Stomach (tissue), 9 donors: Measurements from ENCODE around the gene ATP8B2. TPM values are rescaled to one million over a fixed set of nuclear protein-coding genes. Genes with fewer than 3 reads are reported as not detected.
"Not testable (repeated sequence)": the region's sequence is repeated elsewhere in the genome, so short reads cannot be mapped to it uniquely, and the experiment has no call there.

ENCODE experiments used
- DNase-seq, 2 donors: peaks; one replicate each; pipeline versions ENCODE4 v3.0.0 to v3.0.0-alpha.2; 2013 to 2019
- H3K27ac ChIP-seq, 5 donors: fragments of 200-600 bp in 4 of 5; sonication (generic) in 4 of 5; one replicate each; pipeline ENCODE4 v1.5.1; 2013 to 2019; ENCODE audit warnings: mild to moderate bottlenecking in 1 of 5, moderate library complexity in 1 of 5
- H3K27me3 ChIP-seq, 3 donors: fragments of 200-600 bp; sonication (generic); one replicate each; pipeline ENCODE4 v1.5.1; 2017 to 2019; ENCODE audit warnings: mixed run types in 1 of 3
- H3K36me3 ChIP-seq, 4 donors: fragments of 200-600 bp; sonication (generic); 1 replicate in 3 of 4; 2 replicates in 1 of 4; pipeline ENCODE4 v1.5.1; 2016 to 2019
- H3K4me1 ChIP-seq, 4 donors: fragments of 200-600 bp; sonication (generic); one replicate each; pipeline ENCODE4 v1.5.1; 2016 to 2019
- H3K4me3 ChIP-seq, 4 donors: fragments of 200-600 bp; sonication (generic) in 3 of 4; one replicate each; pipeline ENCODE4 v1.5.1; 2016 to 2019; ENCODE audit warnings: mild to moderate bottlenecking in 1 of 4
- H3K9me3 ChIP-seq, 4 donors: fragments of 200-600 bp; sonication (generic); one replicate each; pipeline ENCODE4 v1.5.1; 2016 to 2019
- EP300 ChIP-seq: sonication (generic); formaldehyde crosslinking; IDR thresholded peaks from one replicate; pipeline ENCODE4 v1.6.1; 2017; ENCODE audit warnings: antibody characterized with exemption
- POLR2A ChIP-seq, 4 donors: fragments of 450-650 bp; IDR thresholded peaks; one replicate each; pipeline ENCODE4 v1.6.1; 2016; ENCODE audit warnings: antibody characterized with exemption in 4 of 4, control low read depth in 2 of 4, mild to moderate bottlenecking in 1 of 4, moderate library complexity in 1 of 4
- POLR2AphosphoS5 ChIP-seq, 3 donors: sonication (generic); formaldehyde crosslinking; IDR thresholded peaks; one replicate each; pipeline ENCODE4 v1.6.1; 2016; ENCODE audit warnings: antibody characterized with exemption in 3 of 3
- WGBS, 5 donors: extraction: QIAGEN DNeasy Blood & Tissue Kit in 3 of 5; methylation state at CpG; one replicate each; pipeline versions ENCODE4 v1.1.5 to v1.1.7; 2013 to 2018; 5-methylcytosine and 5-hydroxymethylcytosine counted together
- intact Hi-C: fragments of 100-400 bp; cut with DNase I; formaldehyde crosslinking; loops from one replicate; pipeline ENCODE4 v1.15.1; 2023; ENCODE audit warnings: low total_unique reads
- polyA plus RNA-seq, 3 donors: library from polyadenylated mRNA; stranded (reverse); fragments of 200-250 nt; gene quantifications; one replicate each; pipeline ENCODE4 v1.2.3, GENCODE V29; 2013
- total RNA-seq, 5 donors: library from RNA; depleted of rRNA; stranded (reverse); fragments of >200 nt; gene quantifications; one replicate each; pipeline versions ENCODE4 v1.1.0 to v1.2.3, GENCODE V29; 2014 to 2016
- TF ChIP-seq, protein P1 (sequence below), 7 experiments: fragments of 450-650 bp in 4 of 7; fragments of 200-600 bp in 3 of 7; sonication (generic) in 3 of 7; IDR thresholded peaks; one replicate each; pipeline ENCODE4 v1.5.1; 2016 to 2019; ENCODE audit warnings: antibody characterized with exemption in 7 of 7, control low read depth in 2 of 7, mild to moderate bottlenecking in 1 of 7
- donor health status: healthy with polysubstance abuse.
- donor health status: Bipolar disorder and iron deficiency.
- donor health status: healthy.

Gene ATP8B2
- total and polyA plus RNA-seq, 8 donors, result 5.4 to 64.2 (median 40.0) TPM

- H3K4me3 ChIP-seq, result no peak overlapping the region
- DNase-seq, result no peak
- 72 to 83% (median 79%) methylated on average over 8 of the region's 8 CpGs for WGBS, 5 donors
- intact Hi-C loops, result loop anchor here (10.0 kb wide), 1 partner anchor 63 kb away; the partner anchor contains the start of gene HAX1
- H3K9me3 ChIP-seq, result no peaks in the 10 kb centered on the region
- peaks cover 8 to 53% (median 16%) of the 10 kb centered on the region in 4 donors for H3K4me1 ChIP-seq
- no peaks in the 10 kb centered on the region for H3K27me3 ChIP-seq
- peak overlapping the region in 4 of 5 donors; percentile 21 to 58 (median 43) for H3K27ac ChIP-seq
- TF ChIP-seq POLR2AphosphoS5 (IDR thresholded peaks at IDR 0.05) (no peak), POLR2A (IDR thresholded peaks at IDR 0.05) (no peak), EP300 (no peak)
- TF ChIP-seq, protein P1, sequence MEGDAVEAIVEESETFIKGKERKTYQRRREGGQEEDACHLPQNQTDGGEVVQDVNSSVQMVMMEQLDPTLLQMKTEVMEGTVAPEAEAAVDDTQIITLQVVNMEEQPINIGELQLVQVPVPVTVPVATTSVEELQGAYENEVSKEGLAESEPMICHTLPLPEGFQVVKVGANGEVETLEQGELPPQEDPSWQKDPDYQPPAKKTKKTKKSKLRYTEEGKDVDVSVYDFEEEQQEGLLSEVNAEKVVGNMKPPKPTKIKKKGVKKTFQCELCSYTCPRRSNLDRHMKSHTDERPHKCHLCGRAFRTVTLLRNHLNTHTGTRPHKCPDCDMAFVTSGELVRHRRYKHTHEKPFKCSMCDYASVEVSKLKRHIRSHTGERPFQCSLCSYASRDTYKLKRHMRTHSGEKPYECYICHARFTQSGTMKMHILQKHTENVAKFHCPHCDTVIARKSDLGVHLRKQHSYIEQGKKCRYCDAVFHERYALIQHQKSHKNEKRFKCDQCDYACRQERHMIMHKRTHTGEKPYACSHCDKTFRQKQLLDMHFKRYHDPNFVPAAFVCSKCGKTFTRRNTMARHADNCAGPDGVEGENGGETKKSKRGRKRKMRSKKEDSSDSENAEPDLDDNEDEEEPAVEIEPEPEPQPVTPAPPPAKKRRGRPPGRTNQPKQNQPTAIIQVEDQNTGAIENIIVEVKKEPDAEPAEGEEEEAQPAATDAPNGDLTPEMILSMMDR (IDR thresholded peaks at IDR 0.05), result no peak
- peaks cover 39 to 81% (median 75%) of the 10 kb centered on the region in 4 donors for H3K36me3 ChIP-seq
Measured at GRCh38 chr1:154337253-154337894, 12.0 kb downstream of the ATP8B2 start.

DNA sequence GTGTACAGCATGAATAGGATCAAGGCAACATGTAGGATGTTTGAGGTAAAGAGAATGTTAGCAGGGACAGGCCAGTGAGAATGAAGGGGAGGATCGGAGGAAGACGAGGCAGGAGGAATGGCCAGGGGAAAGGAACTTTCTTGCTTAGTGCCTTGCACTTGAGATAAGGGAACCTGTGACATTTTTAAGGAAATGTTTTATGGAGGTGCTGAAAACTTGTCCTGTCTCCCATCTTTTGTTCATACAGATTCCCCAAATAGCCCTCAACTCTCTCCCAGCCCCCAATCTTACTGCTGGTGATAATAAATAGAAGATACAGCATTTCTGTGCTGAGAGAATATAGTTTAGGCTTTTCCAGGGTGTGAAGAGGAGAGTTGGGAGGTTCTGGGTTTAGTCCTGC lies 13.6 kb downstream of the ATP8B2 start:
- intact Hi-C loops, result loop anchor here (10.0 kb wide), 1 partner anchor 64 kb away; the partner anchor contains the start of gene HAX1
- 85 to 100% (median 91%) methylated on average over 2 of the region's 2 CpGs for WGBS, 5 donors

DNA sequence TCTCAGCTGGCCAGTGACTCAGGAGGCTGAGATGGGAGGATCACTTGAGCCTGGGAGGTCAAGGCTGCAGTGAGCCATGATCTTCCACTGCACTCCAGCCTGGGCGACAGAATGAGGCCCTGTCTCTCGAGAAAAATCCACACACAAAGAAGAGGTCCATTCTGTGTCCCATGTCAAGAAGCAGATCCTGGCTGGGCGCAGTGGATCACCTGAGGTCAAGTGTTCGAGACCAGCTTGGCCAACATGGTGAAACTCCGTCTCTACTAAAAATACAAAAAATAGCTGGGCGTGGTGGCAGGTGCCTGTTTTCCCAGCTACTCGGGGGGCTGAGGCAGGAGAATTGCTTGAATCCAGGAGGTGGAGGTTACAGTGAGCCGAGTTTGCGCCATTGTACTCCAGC lies 16.0 kb downstream of the ATP8B2 start:
- H3K36me3 ChIP-seq, result peaks cover 73 to 94% (median 91%) of the 10 kb centered on the region in 4 donors

More for the DNA sequence above, 13.6 kb downstream of the ATP8B2 start:
- Histone ChIP-seq H3K27ac (no peak overlapping the region), H3K4me1 (peaks cover 8 to 47% (median 18%) of the 10 kb centered on the region in 4 donors), H3K4me3 (no peak overlapping the region), H3K36me3 (peaks cover 54 to 81% (median 76%) of the 10 kb centered on the region in 4 donors), H3K27me3 (no peaks in the 10 kb centered on the region), H3K9me3 (no peaks in the 10 kb centered on the region)
- DNase-seq, result no peak
- no peak for TF ChIP-seq POLR2AphosphoS5 (IDR thresholded peaks at IDR 0.05)
- TF ChIP-seq EP300, result no peak
- no peak for TF ChIP-seq POLR2A (IDR thresholded peaks at IDR 0.05)
- TF ChIP-seq, protein P1 (IDR thresholded peaks at IDR 0.05), result no peak

GRCh38 chr1:154342132-154342531 lies 16.8 kb downstream of the ATP8B2 start:
- Histone ChIP-seq H3K4me1 (peaks cover 0 to 31% (median 3%) of the 10 kb centered on the region in 4 donors), H3K9me3 (no peaks in the 10 kb centered on the region), H3K27ac (peak overlapping the region in 3 of 5 donors; percentile 3 to 50 (median 44)), H3K4me3 (no peak overlapping the region), H3K36me3 (peaks cover 77 to 100% (median 97%) of the 10 kb centered on the region in 4 donors), H3K27me3 (no peaks in the 10 kb centered on the region)
- TF ChIP-seq EP300 (no peak), POLR2A (IDR thresholded peaks at IDR 0.05) (no peak), POLR2AphosphoS5 (IDR thresholded peaks at IDR 0.05) (no peak)
- TF ChIP-seq, protein P1 (IDR thresholded peaks at IDR 0.05), result no peak
- intact Hi-C loops, result no loop called here
- DNase-seq, result no peak
- 82 to 88% (median 84%) methylated on average over 6 to 7 of the region's 7 CpGs for WGBS, 5 donors

More for the DNA sequence above, 16.0 kb downstream of the ATP8B2 start:
- H3K27me3 ChIP-seq, intact Hi-C loops, DNase-seq, H3K4me3 ChIP-seq, H3K27ac ChIP-seq, H3K9me3 ChIP-seq: not testable (repeated sequence)
- 96% methylated on average over 8 to 9 of the region's 9 CpGs for WGBS, 5 donors
- peaks cover 0 to 28% (median 3%) of the 10 kb centered on the region in 4 donors for H3K4me1 ChIP-seq
